Panc1 (cell line): Measurements from ENCODE around the gene MYG1. TPM values are rescaled to one million over a fixed set of nuclear protein-coding genes. Genes with fewer than 3 reads are reported as not detected.

ENCODE experiments used
- ATAC-seq: fragments of 200-7000 bp; cut with Tn5 transposase; 2 replicates; pipeline ENCODE4 v1.9.1; 2020; ENCODE audit warnings: mild to moderate bottlenecking, moderate library complexity
- BruUV-seq: library from RNA; stranded (reverse); fragments of 400-500 nt; replicated peaks from 2 replicates; lab custom pipeline; 2021; lab: Mats Ljungman, UMichigan
- CTCF ChIA-PET: fragments of 300-600 bp; sonication (Branson Sonifier 250); formaldehyde crosslinking; loops from one replicate; lab custom pipeline; 2022; ENCODE audit warnings: antibody characterized with exemption; lab: Charles Lee
- POLR2A ChIA-PET: fragments of 300-600 bp; sonication (Branson Sonifier 250); formaldehyde crosslinking; loops from one replicate; lab custom pipeline; 2022; ENCODE audit warnings: antibody characterized with exemption; lab: Charles Lee
- DNase-seq: peaks from one replicate; pipeline ENCODE4 v3.0.0-alpha.2; 2010; ENCODE audit warnings: low read depth, low spot score
- H3K27ac ChIP-seq: 2 replicates; pipeline ENCODE4 v1.5.1; 2011; ENCODE audit warnings: mild to moderate bottlenecking, low read length, inconsistent platforms
- H3K27me3 ChIP-seq: fragments of 200-500 bp; sonication (Bioruptor generic); 2 replicates; pipeline ENCODE4 v1.6.0; 2014; ENCODE audit warnings: low read length, inconsistent platforms; ENCODE audit not compliant: control insufficient read depth, insufficient read depth
- H3K36me3 ChIP-seq: fragments of 200-500 bp; sonication (Bioruptor generic); 2 replicates; pipeline ENCODE4 v1.5.1; 2014; ENCODE audit warnings: inconsistent platforms, mild to moderate bottlenecking, low read length, moderate library complexity; ENCODE audit not compliant: control insufficient read depth, insufficient read depth
- H3K4me1 ChIP-seq: 2 replicates; pipeline ENCODE4 v1.5.1; 2011; ENCODE audit warnings: inconsistent platforms, mild to moderate bottlenecking, low read length, moderate library complexity; ENCODE audit not compliant: control insufficient read depth, insufficient read depth
- H3K4me3 ChIP-seq, 2 experiments: 2 replicates each; pipeline ENCODE4 v1.5.1; 2011 to 2012; ENCODE audit warnings: low read depth in 2 of 2, low read length in 2 of 2, mild to moderate bottlenecking in 2 of 2, inconsistent platforms in 1 of 2, moderate library complexity in 1 of 2
- H3K9me3 ChIP-seq: fragments of 200-500 bp; sonication (Bioruptor generic); 2 replicates; pipeline ENCODE4 v1.5.1; 2014; ENCODE audit warnings: low read depth, mild to moderate bottlenecking, inconsistent platforms, low read length, moderate library complexity; ENCODE audit not compliant: control insufficient read depth, insufficient read depth
- CTCF ChIP-seq: fragments of 450-650 bp; IDR thresholded peaks from 2 replicates; pipeline ENCODE4 v1.5.1; 2017; ENCODE audit warnings: mild to moderate bottlenecking
- POLR2AphosphoS5 ChIP-seq: IDR thresholded peaks from 2 replicates; pipeline ENCODE4 v1.6.1; 2012; ENCODE audit warnings: mild to moderate bottlenecking, low read depth, low read length, moderate library complexity
- REST ChIP-seq, 2 experiments: IDR thresholded peaks; 2 replicates each; pipeline ENCODE4 v1.6.1; 2011 to 2012; ENCODE audit warnings: low read depth in 2 of 2, control low read depth in 1 of 2, low read length in 1 of 2, mild to moderate bottlenecking in 1 of 2, moderate library complexity in 1 of 2; ENCODE audit not compliant: insufficient read depth in 1 of 2
- SIN3A ChIP-seq: IDR thresholded peaks from 2 replicates; pipeline ENCODE4 v1.6.1; 2012; ENCODE audit warnings: low read depth, mild to moderate bottlenecking, low read length, moderate library complexity, borderline replicate concordance; ENCODE audit not compliant: insufficient read depth
- TCF7L2 ChIP-seq: IDR thresholded peaks from 2 replicates; pipeline ENCODE4 v1.6.1; 2011; ENCODE audit warnings: mild to moderate bottlenecking, low read depth, low read length, inconsistent platforms
- in situ Hi-C: cut with HindIII; loops from 2 replicates; pipeline ENCODE4 v1.10.0; 2016; ENCODE audit warnings: low sequenced_read_pairs, low pct_unique_long_range_greater_than_20kb
- intact Hi-C: fragments of 100-400 bp; cut with micrococcal nuclease; formaldehyde crosslinking; loops from one replicate; pipeline ENCODE4 v1.10.0; 2022; ENCODE audit not compliant: unreplicated experiment
- total RNA-seq: library from RNA; stranded (reverse); gene quantifications from one replicate; pipeline ENCODE4 v1.2.1, GENCODE V29; 2021; ENCODE audit not compliant: unreplicated experiment

Gene MYG1
- total RNA-seq, 1 experiment from 2014 or later, result 77.4 TPM

GRCh38 chr12:53352331-53353256, 53.1 kb downstream of the MYG1 start:
- Histone ChIP-seq H3K27me3 (no peaks in the 10 kb centered on the region), H3K4me3 (no peak overlapping the region), H3K9me3 (no peaks in the 10 kb centered on the region), H3K4me1 (peaks cover 7% of the 10 kb centered on the region), H3K27ac (peak overlapping the region; percentile 75), H3K36me3 (no peaks in the 10 kb centered on the region)
- POLR2A ChIA-PET, result interaction anchor here (0.5 to 1.1 kb wide), 5 partner anchors 20 to 159 kb away, joined by 3 to 9 read pairs (median 5); no protein-coding TSS in a partner anchor
- BruUV-seq, result no TSS peak
- CTCF ChIA-PET, result interaction anchor here (0.5 to 2.1 kb wide), 23 partner anchors 8 to 172 kb away, joined by 3 to 36 read pairs (median 6); partner anchors contain the start of genes AAAS, CSAD, PRR13 and SP1
- ATAC-seq (peak; percentile 99), DNase-seq (peak; percentile 84)
- in situ Hi-C loops (no loop called here), intact Hi-C loops (loop anchor here (2.0 kb wide), 1 partner anchor 68 kb away; no protein-coding TSS in a partner anchor)
- TF ChIP-seq SIN3A (no peak), CTCF (peak; percentile 89)

- Histone ChIP-seq H3K4me1 (peaks cover 7% of the 10 kb centered on the region), H3K4me3 (no peak overlapping the region), H3K27ac (peak overlapping the region; percentile 75), H3K27me3 (no peaks in the 10 kb centered on the region), H3K36me3 (no peaks in the 10 kb centered on the region), H3K9me3 (no peaks in the 10 kb centered on the region)
- BruUV-seq, result no TSS peak
- in situ Hi-C loops, result no loop called here
- ATAC-seq (peak; percentile 22; the same call in 1 of the 2 replicates), DNase-seq (no peak)
- intact Hi-C loops, result loop anchor here (2.0 kb wide), 1 partner anchor 68 kb away; no protein-coding TSS in a partner anchor
- ChIA-PET POLR2A (no interaction called here), CTCF (interaction anchor here (0.6 to 2.1 kb wide), 3 partner anchors 29 to 173 kb away, joined by 6 to 36 read pairs (median 13); partner anchors contain the start of genes CSAD and ZNF740)
- no peak for TF ChIP-seq CTCF
- TF ChIP-seq SIN3A, result no peak
- TF ChIP-seq TCF7L2, result no peak
- no peak for TF ChIP-seq REST (IDR thresholded peaks at IDR 0.05; ENCODE audit: insufficient read depth in 1 of 2, low read depth in 2 of 2, low read length in 1 of 2)
- TF ChIP-seq POLR2AphosphoS5, result no peak
Measured at GRCh38 chr12:53353257-53353655, 53.8 kb downstream of the MYG1 start.
